Mesenchymal stem cell (in vitro differentiated cells and primary cell): Measurements from ENCODE around the gene PLEKHJ1.

ENCODE experiments used
- DNase-seq: peaks from one replicate; pipeline ENCODE4 v3.0.0-alpha.2; 2013
- H2AFZ ChIP-seq: one replicate; pipeline ENCODE4 v1.6.1; 2013; ENCODE audit warnings: low read depth, mild to moderate bottlenecking, control low read depth, inconsistent platforms, low read length, moderate library complexity
- H2AK5ac ChIP-seq: 2 replicates; pipeline ENCODE4 v1.6.1; 2013; ENCODE audit warnings: low read length, moderate library complexity, mild to moderate bottlenecking, inconsistent platforms; ENCODE audit not compliant: severe bottlenecking
- H2BK120ac ChIP-seq: one replicate; pipeline ENCODE4 v1.6.1; 2013; ENCODE audit warnings: low read depth, mild to moderate bottlenecking, inconsistent platforms, low read length, moderate library complexity
- H2BK12ac ChIP-seq, 2 experiments: one replicate each; pipeline ENCODE4 v1.6.1; 2013; ENCODE audit warnings: inconsistent platforms in 2 of 2, low read length in 2 of 2, mild to moderate bottlenecking in 2 of 2, moderate library complexity in 2 of 2, control low read depth in 1 of 2
- H2BK15ac ChIP-seq: one replicate; pipeline ENCODE4 v1.6.1; 2013; ENCODE audit warnings: mild to moderate bottlenecking, low read depth, inconsistent platforms; ENCODE audit not compliant: poor library complexity, severe bottlenecking
- H2BK5ac ChIP-seq: 2 replicates; pipeline ENCODE4 v1.6.1; 2013; ENCODE audit warnings: low read depth, mild to moderate bottlenecking, low read length, control low read depth, inconsistent platforms; ENCODE audit not compliant: poor library complexity, severe bottlenecking
- H3K14ac ChIP-seq, 2 experiments: one replicate each; pipeline ENCODE4 v1.6.1; 2013; ENCODE audit warnings: inconsistent platforms in 2 of 2, low read length in 2 of 2, control low read depth in 1 of 2, mild to moderate bottlenecking in 1 of 2, moderate library complexity in 1 of 2
- H3K18ac ChIP-seq, 2 experiments: one replicate each; pipeline ENCODE4 v1.6.1; 2013; ENCODE audit warnings: inconsistent platforms in 2 of 2, low read length in 2 of 2, control low read depth in 1 of 2, low read depth in 1 of 2, mild to moderate bottlenecking in 1 of 2
- H3K23ac ChIP-seq, 2 experiments: one replicate each; pipeline ENCODE4 v1.6.1; 2013; ENCODE audit warnings: inconsistent platforms in 2 of 2, low read length in 2 of 2, mild to moderate bottlenecking in 2 of 2, moderate library complexity in 2 of 2, control low read depth in 1 of 2
- H3K27ac ChIP-seq: 2 replicates; pipeline ENCODE4 v1.5.1; 2013; ENCODE audit warnings: mild to moderate bottlenecking, moderate library complexity, low read length, control low read depth, inconsistent platforms; ENCODE audit not compliant: poor library complexity, severe bottlenecking
- H3K27me3 ChIP-seq, 2 experiments: 2 replicates each; pipeline versions ENCODE4 v1.6.1 to v1.7.0; 2013; ENCODE audit warnings: low read length in 2 of 2, mild to moderate bottlenecking in 2 of 2, moderate library complexity in 2 of 2, control low read depth in 1 of 2, inconsistent platforms in 1 of 2; ENCODE audit not compliant: control insufficient read depth in 1 of 2, insufficient read depth in 1 of 2
- H3K36me3 ChIP-seq, 2 experiments: 2 replicates each; pipeline versions ENCODE4 v1.6.1 to v1.7.0; 2013; ENCODE audit warnings: low read length in 2 of 2, control low read depth in 1 of 2, inconsistent platforms in 1 of 2, low read depth in 1 of 2, mild to moderate bottlenecking in 1 of 2; ENCODE audit not compliant: insufficient read depth in 2 of 2, control insufficient read depth in 1 of 2
- H3K4ac ChIP-seq, 2 experiments: one replicate each; pipeline ENCODE4 v1.6.1; 2013; ENCODE audit warnings: inconsistent platforms in 2 of 2, low read length in 2 of 2, mild to moderate bottlenecking in 2 of 2, moderate library complexity in 2 of 2, control low read depth in 1 of 2, low read depth in 1 of 2
- H3K4me1 ChIP-seq: 2 replicates; pipeline ENCODE4 v1.6.1; 2013; ENCODE audit warnings: low read depth, low read length, control low read depth; ENCODE audit not compliant: control insufficient read depth, insufficient read depth
- H3K4me2 ChIP-seq: 2 replicates; pipeline ENCODE4 v1.6.1; 2013; ENCODE audit warnings: low read length, mild to moderate bottlenecking, inconsistent platforms; ENCODE audit not compliant: poor library complexity, severe bottlenecking
- H3K4me3 ChIP-seq, 2 experiments: 2 replicates each; pipeline versions ENCODE4 v1.5.1 to v1.7.0; 2013; ENCODE audit warnings: low read length in 2 of 2, mild to moderate bottlenecking in 2 of 2, control low read depth in 1 of 2, low read depth in 1 of 2; ENCODE audit not compliant: insufficient read depth in 1 of 2
- H3K79me1 ChIP-seq: replicated peaks from 2 replicates; pipeline ENCODE4 v1.6.1; 2013; ENCODE audit warnings: mild to moderate bottlenecking, control low read depth, low read length, inconsistent platforms; ENCODE audit not compliant: poor library complexity, severe bottlenecking
- H3K9ac ChIP-seq: 2 replicates; pipeline ENCODE4 v1.7.0; 2013; ENCODE audit warnings: mild to moderate bottlenecking, low read length, moderate library complexity
- H3K9me3 ChIP-seq: 2 replicates; pipeline ENCODE4 v1.7.0; 2013; ENCODE audit warnings: mild to moderate bottlenecking, low read length; ENCODE audit not compliant: control insufficient read depth
- H4K8ac ChIP-seq: one replicate; pipeline ENCODE4 v1.6.1; 2013; ENCODE audit warnings: inconsistent platforms, mild to moderate bottlenecking, low read length, moderate library complexity
- H4K91ac ChIP-seq: one replicate; pipeline ENCODE4 v1.6.1; 2013; ENCODE audit warnings: mild to moderate bottlenecking, low read length, inconsistent platforms
- WGBS: methylation state at CpG from one replicate; pipeline ENCODE4 v1.1.7; 2013; ENCODE audit warnings: mixed read lengths; 5-methylcytosine and 5-hydroxymethylcytosine counted together

Gene PLEKHJ1

GRCh38 chr19:2274931-2275535 lies 38.9 kb upstream of the PLEKHJ1 start:
- Histone ChIP-seq H4K8ac (peak overlapping the region; percentile 49), H4K91ac (peak overlapping the region; percentile 39), H3K14ac (no peak overlapping the region), H3K23ac (peak overlapping the region in 1 of 2 experiments; percentile 85), H3K9ac (no peak overlapping the region), H3K9me3 (no peaks in the 10 kb centered on the region), H3K4ac (no peak overlapping the region), H2BK5ac (no peak overlapping the region), H3K4me1 (peaks cover 49% of the 10 kb centered on the region), H3K36me3 (peaks cover 28 to 67% of the 10 kb centered on the region in 2 experiments), H2BK12ac (no peak overlapping the region), H2BK15ac (no peak overlapping the region), H2AK5ac (no peak overlapping the region), H3K4me2 (no peak overlapping the region), H3K27me3 (no peaks in the 10 kb centered on the region), H3K18ac (no peak overlapping the region), H3K79me1 (peaks cover 19% of the 10 kb centered on the region), H3K4me3 (no peak overlapping the region), H2BK120ac (no peak overlapping the region), H2AFZ (no peak overlapping the region), H3K27ac (no peak overlapping the region)
- DNase-seq = peak; percentile 79
- WGBS = 60% methylated on average over 15 of the region's 16 CpGs

DNA sequence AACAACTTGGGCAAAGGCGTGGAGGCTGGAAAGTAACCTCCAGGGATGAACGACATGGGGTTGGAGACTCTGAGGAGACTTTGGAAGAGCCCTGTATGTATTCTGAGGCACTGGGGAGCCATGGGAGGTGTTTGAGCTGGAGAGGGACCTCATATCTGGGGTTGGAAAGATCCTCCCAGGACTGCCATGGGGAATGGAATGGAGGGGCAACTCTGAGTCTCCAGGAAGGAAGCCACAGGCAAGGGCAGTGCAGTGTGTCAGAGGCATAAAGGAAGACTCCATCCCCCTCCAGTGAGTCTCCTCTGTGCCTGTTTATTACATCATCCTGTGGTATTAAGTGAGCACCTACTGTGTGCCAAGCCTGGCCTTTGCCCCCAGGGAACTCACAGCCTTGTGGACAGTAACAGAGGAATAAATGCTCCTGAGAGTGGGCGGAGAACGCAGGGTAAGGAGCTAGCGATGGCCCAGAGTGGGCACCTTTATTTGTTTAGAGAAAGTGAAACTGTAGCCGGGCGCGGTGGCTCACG lies 38.1 kb upstream of the PLEKHJ1 start:
- Histone ChIP-seq H2BK12ac (no peak overlapping the region), H3K4me1 (peaks cover 49% of the 10 kb centered on the region), H4K91ac (peak overlapping the region; percentile 39), H4K8ac (peak overlapping the region; percentile 85), H2BK5ac (no peak overlapping the region), H2AK5ac (peak overlapping the region; percentile 90), H3K36me3 (peaks cover 28 to 67% of the 10 kb centered on the region in 2 experiments), H2BK15ac (no peak overlapping the region), H3K9me3 (no peaks in the 10 kb centered on the region), H3K4me2 (peak overlapping the region; percentile 73), H3K4ac (no peak overlapping the region), H3K18ac (peak overlapping the region in 1 of 2 experiments; percentile 11), H3K27ac (peak overlapping the region; percentile 70), H2BK120ac (no peak overlapping the region), H2AFZ (no peak overlapping the region), H3K14ac (no peak overlapping the region), H3K9ac (peak overlapping the region; percentile 53), H3K23ac (no peak overlapping the region), H3K79me1 (peaks cover 19% of the 10 kb centered on the region), H3K4me3 (peak overlapping the region in 1 of 2 experiments; percentile 16), H3K27me3 (no peaks in the 10 kb centered on the region)
- 92% methylated on average over 9 of the region's 9 CpGs for WGBS
- DNase-seq = no peak

DNA sequence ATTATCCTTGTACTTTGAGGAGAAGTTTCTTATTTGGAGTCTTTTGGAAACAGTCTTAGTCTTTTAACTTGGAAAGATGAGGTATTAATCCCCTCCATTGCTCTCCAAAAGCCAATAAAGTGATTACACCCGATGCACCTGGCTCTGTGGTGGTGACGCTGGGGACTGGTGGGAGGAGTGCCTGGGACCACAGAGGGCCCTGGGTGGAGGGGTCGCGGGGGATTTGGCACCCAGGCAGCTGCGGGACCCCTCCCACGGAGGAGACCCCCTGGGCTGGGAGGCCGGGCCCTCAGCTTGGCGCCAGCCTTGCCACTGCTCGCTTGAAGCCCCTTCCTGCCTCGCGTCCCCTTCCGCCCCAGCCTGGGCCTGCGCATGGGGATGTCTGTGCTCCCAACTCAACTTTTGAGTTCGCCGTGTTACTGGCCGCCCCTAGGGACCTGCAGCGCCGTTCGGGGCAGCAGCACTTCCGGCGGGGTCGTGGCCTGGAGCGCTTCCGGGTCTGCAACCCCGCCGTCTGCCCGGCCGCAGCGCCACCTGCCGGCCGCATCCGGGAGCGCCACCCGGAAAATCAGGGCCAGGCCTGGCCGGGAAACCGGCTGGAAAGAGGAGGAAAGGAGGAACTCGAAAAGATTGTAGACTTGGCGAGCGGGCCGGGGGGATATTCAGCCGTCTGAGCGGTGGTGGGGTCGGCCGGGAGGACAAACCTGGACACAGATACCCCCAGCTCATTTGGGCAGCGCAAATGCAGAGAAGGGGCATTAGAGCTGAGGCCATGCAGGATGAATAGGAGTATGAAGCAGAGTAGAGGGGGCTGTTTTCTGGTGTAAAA lies 37.4 kb upstream of the PLEKHJ1 start:
- peak overlapping the region in 1 of 2 experiments; percentile 10 for H2BK12ac ChIP-seq
- no peak overlapping the region for H2BK5ac ChIP-seq
- H2BK120ac ChIP-seq = no peak overlapping the region
- peak overlapping the region; percentile 73 for H3K4me2 ChIP-seq
- H3K9me3 ChIP-seq = no peaks in the 10 kb centered on the region
- H3K14ac ChIP-seq = no peak overlapping the region
- no peak overlapping the region for H2BK15ac ChIP-seq
- H3K27me3 ChIP-seq = no peaks in the 10 kb centered on the region
- H2AFZ ChIP-seq = no peak overlapping the region
- WGBS = 10% methylated on average over 42 of the region's 45 CpGs
- H4K91ac ChIP-seq = peak overlapping the region; percentile 39
- H3K79me1 ChIP-seq = peaks cover 13% of the 10 kb centered on the region
- H3K4me3 ChIP-seq = peak overlapping the region; percentile 37 to 92
- peak overlapping the region; percentile 96 for H3K9ac ChIP-seq
- no peak overlapping the region for H3K4ac ChIP-seq
- peak overlapping the region; percentile 70 for H3K27ac ChIP-seq
- no peak overlapping the region for H3K23ac ChIP-seq
- H3K36me3 ChIP-seq = peaks cover 28 to 63% of the 10 kb centered on the region in 2 experiments
- peak overlapping the region; percentile 85 for H4K8ac ChIP-seq
- peak; percentile 77 for DNase-seq
- H3K4me1 ChIP-seq = peaks cover 45% of the 10 kb centered on the region
- H3K18ac ChIP-seq = peak overlapping the region in 1 of 2 experiments; percentile 54
- H2AK5ac ChIP-seq = peak overlapping the region; percentile 90
